Neural progenitor cell (in vitro differentiated cells): ENCODE measurements around the gene C1orf216. TPM values are rescaled to one million over a fixed set of nuclear protein-coding genes. Genes with fewer than 3 reads are reported as not detected.

Experiments
- DNase-seq: peaks from one replicate; pipeline ENCODE4 v3.0.0-alpha.2; 2016; ENCODE audit warnings: low spot score
- H2AFZ ChIP-seq: fragments of 200-600 bp; sonication (generic); replicated peaks from 2 replicates; pipeline ENCODE4 v1.6.1; 2016; ENCODE audit warnings: antibody characterized with exemption
- H3F3A ChIP-seq: fragments of 200-600 bp; sonication (generic); 2 replicates; pipeline ENCODE4 v1.6.1; 2016; ENCODE audit warnings: antibody characterized with exemption, low read depth
- H3K27ac ChIP-seq: fragments of 200-600 bp; sonication (generic); 2 replicates; pipeline ENCODE4 v1.5.1; 2016; ENCODE audit warnings: mild to moderate bottlenecking
- H3K27me3 ChIP-seq: fragments of 200-600 bp; sonication (generic); 2 replicates; pipeline ENCODE4 v1.6.1; 2016; ENCODE audit warnings: mild to moderate bottlenecking, moderate library complexity
- H3K36me3 ChIP-seq: fragments of 200-600 bp; sonication (generic); 2 replicates; pipeline ENCODE4 v1.5.1; 2016
- H3K4me1 ChIP-seq: fragments of 200-600 bp; sonication (generic); 2 replicates; pipeline ENCODE4 v1.6.1; 2016; ENCODE audit warnings: mixed run types
- H3K4me2 ChIP-seq: fragments of 200-600 bp; sonication (generic); 2 replicates; pipeline ENCODE4 v1.6.1; 2016
- H3K4me3 ChIP-seq: fragments of 200-600 bp; sonication (generic); 2 replicates; pipeline ENCODE4 v1.5.1; 2016
- H3K79me2 ChIP-seq: fragments of 200-600 bp; sonication (generic); 2 replicates; pipeline ENCODE4 v1.6.1; 2016; ENCODE audit warnings: low read depth
- H3K9ac ChIP-seq: fragments of 200-600 bp; sonication (generic); 2 replicates; pipeline ENCODE4 v1.6.1; 2016
- H3K9me3 ChIP-seq: fragments of 200-600 bp; sonication (generic); 2 replicates; pipeline ENCODE4 v1.5.1; 2016; ENCODE audit warnings: low read depth
- H4K20me1 ChIP-seq: fragments of 200-600 bp; sonication (generic); 2 replicates; pipeline ENCODE4 v1.6.1; 2016; ENCODE audit warnings: low read depth
- H3K27ac Mint-ChIP-seq: 3 replicates; pipeline ENCODE4 v1.8.0; 2021; ENCODE audit warnings: mixed read lengths
- H3K27me3 Mint-ChIP-seq: 2 replicates; pipeline ENCODE4 v1.8.0; 2022; ENCODE audit warnings: low read depth, mild to moderate bottlenecking, inconsistent platforms, moderate library complexity, mixed read lengths; ENCODE audit not compliant: insufficient read depth
- H3K36me3 Mint-ChIP-seq: 3 replicates; pipeline ENCODE4 v1.8.0; 2021; ENCODE audit warnings: mixed read lengths
- H3K4me1 Mint-ChIP-seq: 3 replicates; pipeline ENCODE4 v1.8.0; 2021; ENCODE audit warnings: mixed read lengths
- H3K4me3 Mint-ChIP-seq: 3 replicates; pipeline ENCODE4 v1.8.0; 2021; ENCODE audit warnings: mild to moderate bottlenecking, moderate library complexity, mixed read lengths
- H3K9me3 Mint-ChIP-seq: 3 replicates; pipeline ENCODE4 v1.8.0; 2020; ENCODE audit warnings: mixed read lengths
- EZH2 ChIP-seq: fragments of 200-600 bp; sonication (generic); IDR thresholded peaks from 2 replicates; pipeline ENCODE4 v1.6.1; 2017; ENCODE audit warnings: antibody characterized with exemption, mild to moderate bottlenecking, moderate library complexity
- EZH2phosphoT487 ChIP-seq: fragments of 200-600 bp; sonication (generic); IDR thresholded peaks from 2 replicates; pipeline ENCODE4 v1.6.1; 2017; ENCODE audit warnings: antibody characterized with exemption
- total RNA-seq: library from RNA; depleted of rRNA; stranded (reverse); fragments of >200 nt; gene quantifications from 2 replicates; pipeline ENCODE4 v1.2.3, GENCODE V29; 2015; ENCODE audit warnings: low replicate concordance
- TF ChIP-seq, protein P1 (sequence below): fragments of 200-600 bp; sonication (generic); IDR thresholded peaks from 2 replicates; pipeline ENCODE4 v1.5.1; 2017; ENCODE audit warnings: antibody characterized with exemption, mild to moderate bottlenecking

The C1orf216 gene
- total RNA-seq, 1 donor from 2014 or later: 4.4 TPM

DNA sequence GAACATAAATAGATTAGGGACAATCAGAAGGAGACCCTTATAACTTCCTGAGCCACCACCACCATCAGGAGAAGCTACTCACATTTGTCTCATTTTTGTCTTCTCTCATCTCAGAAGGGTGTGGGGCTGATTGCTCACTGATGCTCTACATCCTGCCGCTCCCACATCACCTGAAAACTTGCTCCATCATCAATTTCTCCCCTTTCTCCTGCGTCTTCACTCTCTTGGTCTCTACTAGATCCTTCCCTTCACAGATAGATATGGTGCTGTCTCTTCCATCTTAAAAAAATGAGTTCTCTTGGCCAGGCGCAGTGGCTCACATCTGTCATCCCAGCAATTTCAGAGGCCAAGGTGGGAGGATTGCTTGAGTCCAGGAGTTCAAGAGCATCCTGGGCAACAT is 38.4 kb downstream of the C1orf216 start:
- H3K9me3 Mint-ChIP-seq: no peaks in the 10 kb centered on the region
- Histone ChIP-seq H3F3A (no peaks in the 10 kb centered on the region), H3K9me3 (no peaks in the 10 kb centered on the region), H3K4me3 (no peak overlapping the region), H3K9ac (no peak overlapping the region), H3K36me3 (no peaks in the 10 kb centered on the region), H3K4me1 (peaks cover 4% of the 10 kb centered on the region), H3K4me2 (no peak overlapping the region), H2AFZ (no peak overlapping the region), H3K79me2 (no peaks in the 10 kb centered on the region), H3K27ac (no peak overlapping the region), H3K27me3 (peaks cover 2% of the 10 kb centered on the region), H4K20me1 (no peaks in the 10 kb centered on the region)
- H3K27ac Mint-ChIP-seq: no peak overlapping the region
- peaks cover 7% of the 10 kb centered on the region for H3K27me3 Mint-ChIP-seq
- H3K36me3 Mint-ChIP-seq: no peaks in the 10 kb centered on the region
- H3K4me3 Mint-ChIP-seq: no peak overlapping the region
- no peak for TF ChIP-seq EZH2
- TF ChIP-seq, protein P1, sequence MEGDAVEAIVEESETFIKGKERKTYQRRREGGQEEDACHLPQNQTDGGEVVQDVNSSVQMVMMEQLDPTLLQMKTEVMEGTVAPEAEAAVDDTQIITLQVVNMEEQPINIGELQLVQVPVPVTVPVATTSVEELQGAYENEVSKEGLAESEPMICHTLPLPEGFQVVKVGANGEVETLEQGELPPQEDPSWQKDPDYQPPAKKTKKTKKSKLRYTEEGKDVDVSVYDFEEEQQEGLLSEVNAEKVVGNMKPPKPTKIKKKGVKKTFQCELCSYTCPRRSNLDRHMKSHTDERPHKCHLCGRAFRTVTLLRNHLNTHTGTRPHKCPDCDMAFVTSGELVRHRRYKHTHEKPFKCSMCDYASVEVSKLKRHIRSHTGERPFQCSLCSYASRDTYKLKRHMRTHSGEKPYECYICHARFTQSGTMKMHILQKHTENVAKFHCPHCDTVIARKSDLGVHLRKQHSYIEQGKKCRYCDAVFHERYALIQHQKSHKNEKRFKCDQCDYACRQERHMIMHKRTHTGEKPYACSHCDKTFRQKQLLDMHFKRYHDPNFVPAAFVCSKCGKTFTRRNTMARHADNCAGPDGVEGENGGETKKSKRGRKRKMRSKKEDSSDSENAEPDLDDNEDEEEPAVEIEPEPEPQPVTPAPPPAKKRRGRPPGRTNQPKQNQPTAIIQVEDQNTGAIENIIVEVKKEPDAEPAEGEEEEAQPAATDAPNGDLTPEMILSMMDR: no peak
- no peak for TF ChIP-seq EZH2phosphoT487
- DNase-seq: no peak
- no peaks in the 10 kb centered on the region for H3K4me1 Mint-ChIP-seq

DNA sequence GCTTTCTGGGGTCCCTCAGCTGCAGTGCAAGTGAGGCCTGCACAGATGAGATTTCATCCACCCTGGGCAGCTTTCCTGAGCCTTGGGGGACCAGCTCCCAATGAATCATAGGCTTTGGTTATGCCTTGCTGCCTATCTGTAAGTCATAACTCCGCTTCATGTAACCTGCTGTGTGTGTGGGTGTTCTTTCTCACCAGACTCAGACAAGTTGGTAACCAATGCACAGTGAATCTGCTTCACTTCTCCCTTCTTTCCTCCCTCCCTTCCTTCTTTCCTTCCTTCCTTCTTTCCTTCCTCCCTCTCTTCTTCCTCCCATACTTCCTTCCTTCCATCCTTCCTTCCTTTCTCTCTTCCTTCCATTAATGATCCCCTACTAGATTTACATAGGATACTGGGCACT is 42.9 kb downstream of the C1orf216 start:
- TF ChIP-seq, protein P1: no peak
- TF ChIP-seq EZH2 (no peak), EZH2phosphoT487 (no peak)
- no peak for DNase-seq
- Histone ChIP-seq H4K20me1 (no peaks in the 10 kb centered on the region), H3K36me3 (no peaks in the 10 kb centered on the region), H3K9me3 (no peaks in the 10 kb centered on the region), H3K27ac (no peak overlapping the region), H3K4me3 (no peak overlapping the region), H3F3A (no peaks in the 10 kb centered on the region), H3K79me2 (no peaks in the 10 kb centered on the region), H3K27me3 (no peaks in the 10 kb centered on the region), H3K4me2 (no peak overlapping the region), H2AFZ (no peak overlapping the region), H3K4me1 (peaks cover 4% of the 10 kb centered on the region), H3K9ac (no peak overlapping the region)
- Mint-ChIP-seq H3K9me3 (no peaks in the 10 kb centered on the region), H3K36me3 (no peaks in the 10 kb centered on the region), H3K27ac (no peak overlapping the region), H3K27me3 (peaks cover 4% of the 10 kb centered on the region), H3K4me1 (peaks cover 2% of the 10 kb centered on the region), H3K4me3 (no peak overlapping the region)

DNA sequence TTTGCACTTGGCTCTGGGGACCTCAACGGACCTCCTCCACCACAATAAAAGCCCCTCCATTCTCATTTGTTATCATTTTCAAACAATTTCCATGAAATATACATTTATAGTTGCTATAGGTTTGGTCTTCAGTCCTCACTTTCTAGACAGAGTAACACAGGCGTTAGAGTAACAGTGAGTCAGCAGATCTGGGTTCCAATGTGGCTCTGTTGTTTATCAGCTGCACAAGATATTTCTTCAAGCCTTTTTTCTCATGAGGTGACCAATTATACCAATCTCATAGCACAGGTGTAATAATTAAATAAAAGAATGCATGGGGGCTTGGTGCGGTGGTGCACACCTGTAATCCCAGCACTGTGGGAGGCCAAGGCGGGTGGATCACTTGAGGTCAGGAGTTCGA is 44.6 kb downstream of the C1orf216 start:
- peaks cover 2% of the 10 kb centered on the region for H3K4me1 Mint-ChIP-seq
- no peaks in the 10 kb centered on the region for H3K9me3 ChIP-seq
- H3K27me3 Mint-ChIP-seq: peaks cover 7% of the 10 kb centered on the region
- TF ChIP-seq EZH2phosphoT487: no peak
- TF ChIP-seq, protein P1: no peak
- TF ChIP-seq EZH2: no peak
- no peaks in the 10 kb centered on the region for H3K4me1 ChIP-seq
- H3K79me2 ChIP-seq: no peaks in the 10 kb centered on the region
- H3K9me3 Mint-ChIP-seq: no peaks in the 10 kb centered on the region
- DNase-seq: no peak
- H3K4me3 Mint-ChIP-seq: no peak overlapping the region
- peak overlapping the region; percentile 46 for H3K27ac Mint-ChIP-seq
- H3K36me3 Mint-ChIP-seq: no peaks in the 10 kb centered on the region
- H3K36me3 ChIP-seq: no peaks in the 10 kb centered on the region
- H3K9ac ChIP-seq: no peak overlapping the region
- no peaks in the 10 kb centered on the region for H3F3A ChIP-seq
- H3K4me3 ChIP-seq: no peak overlapping the region
- H4K20me1 ChIP-seq: no peaks in the 10 kb centered on the region
- no peak overlapping the region for H3K27ac ChIP-seq
- H2AFZ ChIP-seq: no peak overlapping the region
- no peaks in the 10 kb centered on the region for H3K27me3 ChIP-seq
- H3K4me2 ChIP-seq: no peak overlapping the region
